ENCODE measurements around the gene CLINT1.

DNA sequence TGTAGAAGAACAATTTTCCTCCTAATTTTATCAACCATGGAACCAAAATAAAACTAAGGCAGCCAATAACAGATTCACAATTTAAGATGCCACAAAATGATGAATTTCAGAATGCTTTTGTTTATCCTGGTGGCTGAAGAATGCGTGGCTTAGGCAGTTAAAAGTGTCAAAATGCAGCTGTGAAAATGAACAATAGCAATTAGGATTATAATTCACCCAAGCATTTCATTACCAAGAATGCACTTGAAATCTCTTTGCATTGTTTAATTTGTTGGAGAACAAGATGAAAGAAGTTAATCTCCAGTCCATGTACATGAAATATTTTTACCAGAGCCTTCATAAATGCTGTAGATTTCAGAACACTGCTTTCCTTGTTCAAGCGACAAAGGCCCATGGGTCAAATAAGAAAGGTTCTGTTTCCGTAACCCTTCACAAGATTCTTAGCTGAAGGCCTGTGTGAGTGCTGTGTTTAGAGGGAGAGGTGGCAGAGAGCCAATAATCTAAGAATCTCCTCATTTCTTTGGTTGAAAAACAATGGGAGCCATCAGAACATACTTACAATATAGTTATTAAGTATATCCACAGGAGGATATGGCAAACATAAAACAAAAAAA lies 39.3 kb downstream of the CLINT1 start:
- TF ChIP-seq, protein P1, sequence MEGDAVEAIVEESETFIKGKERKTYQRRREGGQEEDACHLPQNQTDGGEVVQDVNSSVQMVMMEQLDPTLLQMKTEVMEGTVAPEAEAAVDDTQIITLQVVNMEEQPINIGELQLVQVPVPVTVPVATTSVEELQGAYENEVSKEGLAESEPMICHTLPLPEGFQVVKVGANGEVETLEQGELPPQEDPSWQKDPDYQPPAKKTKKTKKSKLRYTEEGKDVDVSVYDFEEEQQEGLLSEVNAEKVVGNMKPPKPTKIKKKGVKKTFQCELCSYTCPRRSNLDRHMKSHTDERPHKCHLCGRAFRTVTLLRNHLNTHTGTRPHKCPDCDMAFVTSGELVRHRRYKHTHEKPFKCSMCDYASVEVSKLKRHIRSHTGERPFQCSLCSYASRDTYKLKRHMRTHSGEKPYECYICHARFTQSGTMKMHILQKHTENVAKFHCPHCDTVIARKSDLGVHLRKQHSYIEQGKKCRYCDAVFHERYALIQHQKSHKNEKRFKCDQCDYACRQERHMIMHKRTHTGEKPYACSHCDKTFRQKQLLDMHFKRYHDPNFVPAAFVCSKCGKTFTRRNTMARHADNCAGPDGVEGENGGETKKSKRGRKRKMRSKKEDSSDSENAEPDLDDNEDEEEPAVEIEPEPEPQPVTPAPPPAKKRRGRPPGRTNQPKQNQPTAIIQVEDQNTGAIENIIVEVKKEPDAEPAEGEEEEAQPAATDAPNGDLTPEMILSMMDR (conservative IDR thresholded peaks at IDR 0.05; ENCODE audit: low read depth, low read length), result no peak
- no peak for TF ChIP-seq EZH2 (IDR thresholded peaks at IDR 0.05; ENCODE audit: borderline replicate concordance, low read depth, low read length, poor library complexity, severe bottlenecking)
